ENCODE data around the gene EXOC6B. TPM values are rescaled to one million over a fixed set of nuclear protein-coding genes. Genes with fewer than 3 reads are reported as not detected.

EXOC6B gene
- total and polyA plus RNA-seq, 10 of the 15 experiments (the other 5 are each of a cell fraction or from before 2014, with no cell fraction given), result 0.23 to 2.2 (median 1.2) TPM

DNA sequence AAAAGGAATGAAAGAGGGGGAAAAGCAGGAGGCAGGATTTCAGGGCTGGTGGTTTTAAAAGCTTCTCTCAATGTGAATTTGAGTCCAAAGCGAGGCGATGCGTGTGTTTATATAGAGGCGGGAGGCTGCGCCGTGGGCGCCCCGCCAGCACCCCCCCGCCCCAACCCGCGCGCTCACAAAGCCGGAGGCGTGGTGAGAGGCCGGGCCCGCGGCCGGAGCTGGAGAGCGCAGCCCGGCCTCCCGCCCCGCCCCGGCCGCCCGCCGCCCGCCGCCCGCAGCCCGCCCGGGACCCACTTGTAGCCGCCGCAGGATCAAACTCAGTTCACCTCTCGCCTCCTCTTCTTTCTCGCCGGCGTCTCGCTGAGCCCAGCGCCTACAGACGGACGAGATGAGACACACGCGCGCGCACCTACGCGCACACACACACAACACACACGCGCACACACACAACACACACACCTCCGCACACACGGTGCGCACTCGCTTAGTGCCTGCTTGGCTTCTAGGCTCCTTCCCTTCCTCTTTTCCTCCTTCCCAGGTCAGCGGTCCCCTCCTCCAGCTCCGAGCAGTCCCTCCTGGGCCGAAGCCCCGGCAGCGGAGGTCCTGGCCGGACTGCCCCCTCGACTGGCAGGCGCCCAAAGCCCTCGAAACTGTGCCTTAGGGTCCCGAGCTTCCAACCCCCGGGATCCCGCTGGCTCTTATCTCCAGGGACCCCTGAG is 676.8 kb downstream of the EXOC6B start (continued):
- TF ChIP-seq ATF7 (IDR thresholded peaks at IDR 0.05; ENCODE audit: low read depth) (no peak), CEBPB (IDR thresholded peaks at IDR 0.05; ENCODE audit: borderline replicate concordance in 1 of 2, low read depth in 2 of 2, low read length in 2 of 2) (no peak), ZSCAN29 (IDR thresholded peaks at IDR 0.05) (no peak), CHD1 (IDR thresholded peaks at IDR 0.05; ENCODE audit: low read depth, low read length) (no peak), CHD2 (IDR thresholded peaks at IDR 0.05; ENCODE audit: borderline replicate concordance, low read depth, low read length) (no peak)

- H3K27ac ChIP-seq (ENCODE audit: control insufficient read depth, insufficient read depth), result no peak overlapping the region
- SMC1A ChIA-PET (ENCODE audit: uncharacterized antibody, unreplicated experiment), result interaction anchor here (0.6 kb wide), 1 partner anchor 191 kb away, joined by 3 read pairs; no protein-coding TSS in a partner anchor
- DNase-seq (ENCODE audit: low read depth, low spot score), result no peak
These were observed 677.6 kb downstream of the EXOC6B start for GRCh38 chr2:72148003-72148836.

More at GRCh38 chr2:72148003-72148836, 677.6 kb downstream of the EXOC6B start:
- 2% methylated on average over 32 of the region's 68 CpGs for WGBS (ENCODE audit: insufficient coverage, insufficient replicate concordance, low lambda C conversion rate, missing lambda C conversion rate)
- H3K27me3 ChIP-seq (replicated peaks in 1 of 2; ENCODE audit: control insufficient read depth in 2 of 2, insufficient read depth in 2 of 2, low read length in 1 of 2), result peaks cover 16 to 19% of the 10 kb centered on the region in 2 experiments; a peak in 3 of 4 replicates
- TF ChIP-seq EZH2 (IDR thresholded peaks at IDR 0.05; ENCODE audit: borderline replicate concordance, control insufficient read depth, low read depth, low read length) (0 out of 2 replicates have a peak, but pooled peaks have one; percentile 77), NKRF (conservative IDR thresholded peaks at IDR 0.05) (no peak)
- TF ChIP-seq, protein P1, sequence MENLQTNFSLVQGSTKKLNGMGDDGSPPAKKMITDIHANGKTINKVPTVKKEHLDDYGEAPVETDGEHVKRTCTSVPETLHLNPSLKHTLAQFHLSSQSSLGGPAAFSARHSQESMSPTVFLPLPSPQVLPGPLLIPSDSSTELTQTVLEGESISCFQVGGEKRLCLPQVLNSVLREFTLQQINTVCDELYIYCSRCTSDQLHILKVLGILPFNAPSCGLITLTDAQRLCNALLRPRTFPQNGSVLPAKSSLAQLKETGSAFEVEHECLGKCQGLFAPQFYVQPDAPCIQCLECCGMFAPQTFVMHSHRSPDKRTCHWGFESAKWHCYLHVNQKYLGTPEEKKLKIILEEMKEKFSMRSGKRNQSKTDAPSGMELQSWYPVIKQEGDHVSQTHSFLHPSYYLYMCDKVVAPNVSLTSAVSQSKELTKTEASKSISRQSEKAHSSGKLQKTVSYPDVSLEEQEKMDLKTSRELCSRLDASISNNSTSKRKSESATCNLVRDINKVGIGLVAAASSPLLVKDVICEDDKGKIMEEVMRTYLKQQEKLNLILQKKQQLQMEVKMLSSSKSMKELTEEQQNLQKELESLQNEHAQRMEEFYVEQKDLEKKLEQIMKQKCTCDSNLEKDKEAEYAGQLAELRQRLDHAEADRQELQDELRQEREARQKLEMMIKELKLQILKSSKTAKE (IDR thresholded peaks at IDR 0.05; ENCODE audit: low read depth, poor library complexity, severe bottlenecking), result no peak
- H3K79me2 ChIP-seq (ENCODE audit: control insufficient read depth, insufficient read depth, low read length), result no peaks in the 10 kb centered on the region
- H3K4me1 ChIP-seq (ENCODE audit: control insufficient read depth, insufficient read depth, low read length), result no peaks in the 10 kb centered on the region
- H3K4me3 ChIP-seq, result no peak overlapping the region
- FAIRE-seq (no peak), ATAC-seq (no peak)
- in situ Hi-C loops (cut with MboI) (loop anchor here (25.0 kb wide), 1 partner anchor 861 kb away; no protein-coding TSS in a partner anchor), intact Hi-C loops (cut with micrococcal nuclease; ENCODE audit: unreplicated experiment) (no loop called here)
- POLR2A ChIA-PET, result no interaction called here
- H2AFZ ChIP-seq (ENCODE audit: control insufficient read depth, low read depth, low read length), result no peak overlapping the region
- no peaks in the 10 kb centered on the region; the same call in 2 of the 3 replicates for H3K9me3 ChIP-seq (replicated peaks; ENCODE audit: control insufficient read depth, insufficient read depth, low read length)
- RAD21 ChIA-PET (ENCODE audit: unreplicated experiment), result no interaction called here
- H3K4me2 ChIP-seq (ENCODE audit: control insufficient read depth, insufficient read depth), result 0 out of 2 replicates have a peak overlapping the region, but pooled peaks have one; percentile 17
- H3K36me3 ChIP-seq (ENCODE audit: control insufficient read depth in 2 of 2, insufficient read depth in 2 of 2, low read length in 1 of 2), result no peaks in the 10 kb centered on the region
- H4K20me1 ChIP-seq (ENCODE audit: control insufficient read depth, insufficient read depth), result no peaks in the 10 kb centered on the region
- no TSS peak for BruUV-seq (replicated peaks)
- no peak overlapping the region for H3K9ac ChIP-seq (ENCODE audit: control insufficient read depth, insufficient read depth, low read length)
- CTCF ChIA-PET, result no interaction called here

Measured in GM12878 (cell line).